Thyroid gland (tissue), 4 donors: ENCODE measurements around the gene PALM2AKAP2.

Source experiments
- CTCF ChIP-seq, 6 experiments: fragments of 200-600 bp in 3 of 6; fragments of 450-650 bp in 3 of 6; sonication (generic) in 3 of 6; IDR thresholded peaks; one replicate each; pipeline ENCODE4 v1.5.1; 2016 to 2019; ENCODE audit warnings: antibody characterized with exemption in 6 of 6, mild to moderate bottlenecking in 2 of 6, inconsistent platforms in 1 of 6, moderate library complexity in 1 of 6
- POLR2A ChIP-seq, 2 donors: fragments of 450-650 bp; IDR thresholded peaks; one replicate each; pipeline ENCODE4 v1.6.1; 2017; ENCODE audit warnings: antibody characterized with exemption in 2 of 2, mild to moderate bottlenecking in 2 of 2, moderate library complexity in 1 of 2

GRCh38 chr9:109793921-109794320 is 13.9 kb downstream of the PALM2AKAP2 start:
- TF ChIP-seq CTCF (IDR thresholded peaks at IDR 0.05), result no peak
- no peak for TF ChIP-seq POLR2A (IDR thresholded peaks at IDR 0.05)
